HG02938 (cell line): Measurements from ENCODE around the gene LRP1B.

ENCODE experiments used
- ATAC-seq: cut with Tn5 transposase; IDR thresholded peaks from one replicate; pipeline ENCODE4 v1.9.1; 2021; ENCODE audit warnings: mild to moderate bottlenecking, moderate library complexity; ENCODE audit not compliant: unreplicated experiment

The LRP1B gene

DNA sequence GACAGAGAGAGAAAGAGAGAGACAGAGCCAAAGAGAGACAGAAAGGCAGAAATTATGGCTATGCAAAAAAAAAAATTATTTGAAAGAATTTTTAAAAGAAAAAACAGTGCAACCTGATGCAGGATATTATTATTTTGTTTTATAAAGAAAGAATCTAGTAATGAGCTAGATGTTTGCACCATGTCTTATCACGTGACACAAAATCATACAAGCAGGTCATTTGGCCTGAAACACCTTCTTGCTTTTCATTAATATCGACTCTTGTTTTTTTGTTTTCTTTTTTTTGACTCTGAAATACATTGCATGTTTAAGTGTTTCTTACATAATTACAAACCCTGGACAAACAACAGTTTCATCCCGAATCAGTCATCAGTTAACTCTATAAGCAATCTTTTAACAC, 606.0 kb downstream of the LRP1B start:
- no peak for ATAC-seq

DNA sequence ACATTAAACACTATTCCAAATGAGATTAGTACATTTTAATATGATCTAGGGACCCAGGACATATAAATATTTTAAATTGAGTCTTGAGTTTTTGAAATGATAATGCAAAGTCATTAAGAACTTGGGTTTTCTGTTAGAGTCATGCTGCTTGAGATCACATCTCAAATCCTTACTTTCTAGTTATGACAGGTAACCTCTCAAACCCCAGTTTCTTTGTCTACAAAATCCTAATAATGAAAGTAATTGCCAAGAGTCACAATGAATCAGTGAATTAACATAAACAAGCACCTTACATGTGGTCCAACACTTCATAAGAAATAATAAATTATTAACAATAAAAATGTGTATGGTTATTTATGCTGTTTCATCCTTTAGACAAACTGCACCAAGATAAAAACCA, 607.6 kb downstream of the LRP1B start:
- peak; percentile 70 for ATAC-seq

DNA sequence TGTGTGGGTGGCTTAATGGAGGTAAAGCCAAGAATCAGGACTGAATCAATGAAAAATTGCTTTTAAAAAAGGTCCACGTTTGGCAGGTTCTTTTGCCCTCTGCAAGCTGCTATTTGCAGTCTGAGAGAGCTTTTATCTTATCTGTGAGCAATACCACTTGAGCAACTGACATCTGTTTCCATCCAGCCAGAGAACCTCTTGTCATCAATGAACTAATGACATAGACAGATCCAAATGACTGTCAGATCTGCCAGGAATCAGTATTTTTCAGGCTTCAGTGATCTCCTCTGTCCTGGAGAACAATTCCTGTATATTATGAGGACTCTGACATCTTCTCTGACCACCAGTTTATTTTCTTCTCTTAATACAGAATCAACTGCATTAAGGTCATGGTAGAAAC, 608.1 kb downstream of the LRP1B start:
- no peak for ATAC-seq

DNA sequence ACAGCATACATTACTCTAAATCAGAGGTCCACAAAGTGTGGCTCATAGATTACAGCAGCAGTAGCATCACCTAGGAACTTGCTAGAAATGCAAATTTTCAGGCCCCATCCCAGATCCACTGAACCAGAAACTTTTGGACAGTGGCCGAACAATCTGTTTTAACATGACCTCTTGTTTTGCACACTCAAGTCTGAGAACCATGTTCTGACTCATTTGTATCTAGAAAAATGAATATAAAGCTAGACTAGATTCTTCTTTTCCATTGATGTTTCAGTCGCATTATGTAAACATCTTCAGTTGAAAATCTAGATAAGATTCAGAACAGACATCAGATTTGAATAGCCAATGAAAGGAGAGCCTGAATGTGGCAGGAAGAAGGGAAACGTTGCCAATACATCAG, 608.8 kb downstream of the LRP1B start:
- peak; percentile 41 for ATAC-seq

DNA sequence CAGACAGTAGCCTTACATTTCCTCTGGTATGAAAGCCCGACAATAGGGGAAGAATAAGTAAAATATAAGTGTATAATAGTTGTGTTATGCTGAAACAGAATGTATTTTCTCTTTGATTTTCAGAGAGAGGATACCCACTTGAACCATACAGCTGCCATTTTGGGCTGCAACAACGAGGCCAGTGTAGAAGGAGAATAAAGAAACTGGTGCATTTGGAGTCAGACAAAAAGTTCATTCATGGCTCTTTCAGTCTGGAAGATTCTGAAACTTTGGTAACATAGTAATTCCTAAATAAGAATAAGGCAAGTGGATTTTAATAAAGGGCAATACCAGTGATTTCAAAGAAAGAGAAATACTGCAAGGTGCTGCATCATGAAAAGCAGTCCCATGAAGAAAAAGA, 610.9 kb downstream of the LRP1B start:
- no peak for ATAC-seq

DNA sequence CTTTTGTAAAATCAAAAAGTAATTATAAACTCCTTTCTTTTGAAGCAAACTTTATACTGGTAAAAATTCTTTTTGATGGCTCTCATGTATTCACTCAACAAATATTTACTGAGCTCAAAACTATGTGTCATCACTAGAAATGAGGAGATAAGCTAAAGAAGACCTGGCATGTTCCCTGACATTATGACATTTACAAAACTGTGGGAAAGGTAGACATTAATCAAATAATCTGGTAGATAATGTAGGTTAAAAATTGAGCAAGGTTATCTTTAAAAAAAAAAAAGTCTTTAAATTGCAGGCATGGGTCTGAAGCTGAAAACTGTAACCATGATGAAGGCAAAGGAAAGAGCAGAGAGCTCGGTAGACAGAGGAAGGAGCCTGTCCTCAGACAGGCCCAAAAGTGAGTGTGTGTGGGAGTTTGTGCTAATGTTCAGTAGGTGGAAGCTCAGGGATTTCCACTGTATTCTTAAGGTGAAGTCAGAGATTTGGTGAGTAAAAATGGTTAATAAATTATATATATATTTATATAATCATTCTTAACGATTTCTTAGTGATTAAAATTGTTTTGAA, 612.9 kb downstream of the LRP1B start:
- no peak for ATAC-seq

DNA sequence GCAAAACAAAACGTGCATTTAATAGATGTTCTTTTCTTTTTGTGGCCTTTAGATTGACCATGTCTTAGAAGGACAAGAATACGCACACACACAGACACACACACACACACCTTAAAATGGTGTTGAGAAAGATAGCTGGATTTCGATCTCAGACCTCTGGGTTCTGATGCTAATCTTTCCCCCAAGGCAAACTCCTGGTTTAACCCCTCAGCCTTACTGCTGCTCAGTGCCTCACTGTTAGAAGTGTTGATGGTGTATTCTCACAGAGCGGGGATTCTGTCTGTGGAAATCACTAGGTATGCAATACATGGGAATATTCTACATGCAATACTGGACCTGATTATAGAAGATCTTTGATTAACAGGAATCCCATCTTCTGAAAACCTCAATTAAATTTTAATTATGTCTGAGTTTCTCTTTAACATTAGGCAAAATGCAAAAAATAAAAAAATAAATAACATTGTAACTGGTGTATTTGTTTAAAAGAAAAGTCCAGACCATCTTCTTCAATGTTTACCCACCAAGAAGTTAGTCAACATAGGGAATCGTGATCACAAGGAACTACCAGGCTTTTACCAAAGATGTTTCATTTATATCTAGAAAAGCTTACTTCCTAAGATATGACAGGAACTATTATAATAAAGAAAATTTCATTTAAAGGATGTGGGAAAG, 613.5 kb downstream of the LRP1B start:
- no peak for ATAC-seq

DNA sequence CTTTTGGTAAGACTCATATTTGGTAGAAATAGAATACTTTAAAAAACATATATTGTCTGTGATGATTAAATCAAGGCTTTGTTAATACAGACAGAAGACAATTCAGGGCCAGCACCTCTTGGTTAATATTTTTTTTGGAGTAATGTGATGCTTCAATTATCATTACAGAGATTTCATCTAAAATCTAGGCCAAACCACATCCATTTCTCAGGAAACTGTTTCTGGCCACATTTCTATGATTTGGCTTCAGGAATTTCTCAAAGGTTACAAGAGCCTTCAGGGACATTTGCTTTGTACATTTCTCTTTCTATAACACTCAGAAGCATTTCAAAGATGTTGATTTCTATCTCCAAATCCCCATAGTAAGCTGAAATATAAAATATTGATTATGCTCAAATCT, 614.9 kb downstream of the LRP1B start:
- no peak for ATAC-seq

DNA sequence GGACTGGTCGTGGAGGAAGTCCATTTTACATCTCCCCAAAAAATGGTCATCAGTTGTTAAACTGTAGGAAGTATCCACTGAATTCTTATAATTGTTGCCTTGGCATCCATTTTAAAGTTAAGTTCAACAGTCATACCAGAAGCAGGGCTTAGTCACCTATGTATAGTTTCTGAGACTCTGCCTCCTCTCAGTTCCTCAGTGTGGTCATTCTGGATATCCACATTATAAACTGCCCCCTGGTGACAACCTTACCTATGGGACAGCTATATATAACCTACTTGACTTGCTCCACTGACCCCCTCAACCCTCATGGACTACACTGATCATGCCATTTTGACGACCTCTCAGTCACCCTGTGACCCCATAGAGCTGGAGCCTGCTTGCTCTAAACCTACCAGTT, 617.0 kb downstream of the LRP1B start:
- ATAC-seq: peak; percentile 100

DNA sequence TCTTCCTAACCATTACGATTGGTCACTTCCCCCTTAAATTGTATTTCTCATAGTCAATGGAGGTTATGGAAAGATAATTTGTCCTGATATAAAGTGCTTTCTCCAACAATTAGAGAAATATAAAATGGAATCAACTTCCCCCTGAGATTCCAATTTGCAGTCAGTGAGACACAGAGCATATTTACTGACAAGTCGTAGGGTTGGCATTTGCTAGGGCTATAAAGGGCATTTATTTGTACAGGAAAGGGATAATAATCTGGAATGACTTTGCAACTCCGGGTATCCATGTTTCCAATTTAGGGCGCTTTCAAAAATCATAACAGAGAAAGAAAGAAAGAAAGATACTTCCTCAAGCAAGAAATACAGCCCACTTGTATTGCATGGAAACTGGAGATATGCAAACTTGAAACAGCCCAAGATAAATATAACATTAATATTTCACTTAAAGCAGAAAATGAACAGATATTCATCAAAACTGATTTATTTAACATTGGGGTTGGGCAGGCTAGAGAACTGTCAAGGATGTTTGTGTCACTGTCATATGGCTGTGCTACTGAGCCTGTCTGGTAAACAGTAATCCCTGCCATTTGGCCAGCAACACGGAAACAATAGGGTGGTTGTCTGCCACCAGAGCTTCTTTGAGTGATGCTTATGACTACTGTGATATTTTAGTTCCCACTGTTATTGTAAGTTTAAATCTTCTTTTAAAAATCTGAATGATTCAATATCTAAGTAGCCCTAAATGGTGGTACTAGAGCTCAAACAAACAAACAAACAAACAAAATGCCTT, 621.8 kb downstream of the LRP1B start:
- no peak for ATAC-seq

DNA sequence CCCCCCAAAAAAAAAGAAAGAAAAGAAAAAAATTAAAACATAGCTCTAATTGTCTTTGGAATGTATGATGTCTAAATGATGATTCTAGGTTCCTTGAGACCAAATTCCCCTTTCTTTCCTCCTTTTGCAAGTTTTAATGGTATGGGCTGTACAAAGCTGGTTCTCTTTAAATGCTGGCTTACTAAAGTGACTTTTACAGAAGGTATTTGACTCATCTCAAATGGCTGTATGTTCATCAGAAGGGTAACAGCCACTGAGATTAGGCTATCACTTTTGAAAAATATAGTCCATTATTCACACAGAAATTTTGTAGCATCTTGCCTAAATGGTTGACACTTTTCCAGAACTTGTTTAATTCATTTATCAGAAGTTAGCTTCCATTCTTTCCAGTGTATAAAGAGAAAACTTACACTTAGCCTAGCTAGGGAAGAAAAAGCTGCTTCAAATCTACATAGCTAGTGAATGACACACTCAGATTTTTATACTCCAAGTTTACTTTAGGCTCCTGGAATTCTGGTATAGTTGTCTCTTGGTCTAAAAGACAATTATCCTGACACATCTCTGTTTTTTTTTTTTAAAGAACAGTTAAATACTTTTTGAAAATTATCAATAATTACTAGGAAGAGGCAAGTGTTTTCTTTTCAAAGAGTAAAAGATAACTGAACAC, 622.6 kb downstream of the LRP1B start:
- no peak for ATAC-seq

DNA sequence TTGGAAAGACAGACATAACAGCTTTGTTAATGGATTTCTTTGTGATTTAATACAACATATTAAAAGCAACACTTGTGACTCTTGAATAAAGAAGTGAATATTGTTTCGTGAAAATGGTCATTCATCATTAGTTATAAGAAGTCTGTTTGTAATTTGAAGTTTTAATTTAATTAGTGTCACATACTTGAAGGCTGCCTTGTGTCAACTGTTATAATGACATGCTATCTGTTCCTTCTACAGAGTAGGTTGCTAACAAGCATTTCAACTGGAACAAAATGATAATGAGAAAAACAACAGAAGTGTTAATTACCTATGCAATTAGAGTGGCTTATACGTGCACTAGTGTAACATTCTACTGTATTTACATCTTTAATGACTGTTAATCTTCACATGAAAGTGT, 624.7 kb downstream of the LRP1B start:
- no peak for ATAC-seq

DNA sequence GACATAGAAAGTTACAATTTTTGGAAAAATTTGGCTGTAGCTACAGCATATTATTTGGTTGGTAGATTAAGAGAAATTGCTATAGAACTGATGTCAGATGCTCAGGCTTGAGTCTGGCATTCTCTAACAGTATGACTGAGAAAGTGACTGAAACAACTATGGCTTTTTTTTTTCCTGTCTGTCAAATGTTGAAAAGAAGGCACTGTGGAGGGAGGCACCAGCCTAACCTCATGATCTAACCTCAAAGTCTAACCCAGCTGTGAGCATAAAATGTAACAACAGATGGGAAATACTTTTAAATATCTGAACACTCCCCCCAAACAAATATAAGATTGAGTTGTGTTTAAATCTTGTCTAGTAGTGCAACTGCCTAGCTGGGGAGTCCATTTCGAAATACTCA, 629.1 kb downstream of the LRP1B start:
- ATAC-seq: no peak

DNA sequence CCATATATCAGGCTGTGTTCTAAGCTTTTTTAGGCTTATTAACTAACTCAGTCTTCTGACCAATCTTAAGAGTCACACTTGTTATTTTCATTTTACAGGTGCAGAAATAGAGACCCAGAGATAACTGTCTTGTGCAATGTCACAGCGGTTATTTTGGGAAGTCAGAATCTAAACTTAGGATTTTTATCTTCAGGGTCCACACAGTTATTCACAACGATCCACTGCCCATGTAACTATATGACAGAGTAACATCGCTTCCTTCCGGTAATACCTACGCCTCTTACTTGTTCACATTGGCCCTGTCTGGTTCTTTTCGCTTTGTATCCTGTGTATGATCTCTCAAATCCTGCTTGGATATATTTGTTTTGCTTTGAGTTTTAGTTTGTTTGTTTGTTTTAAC, 631.7 kb downstream of the LRP1B start:
- ATAC-seq: no peak

DNA sequence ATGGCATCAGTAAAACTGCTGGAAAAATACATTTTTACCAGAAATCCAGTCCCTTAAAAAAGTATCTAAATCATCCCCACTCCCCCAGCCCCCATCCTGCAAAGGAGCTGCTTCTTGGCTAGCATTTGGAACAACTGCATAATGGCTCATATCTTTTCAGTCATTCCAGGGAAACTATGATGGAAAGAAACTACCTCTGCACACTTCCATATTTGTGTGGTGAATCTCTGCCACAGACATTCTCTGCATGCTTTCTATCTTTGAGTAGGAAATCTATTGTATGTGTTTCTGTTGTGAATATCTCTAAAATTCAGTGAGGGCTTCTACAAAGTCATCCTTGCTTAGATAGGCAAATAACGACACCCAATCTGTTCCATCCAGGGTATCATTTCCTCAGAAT, 632.3 kb downstream of the LRP1B start:
- no peak for ATAC-seq

DNA sequence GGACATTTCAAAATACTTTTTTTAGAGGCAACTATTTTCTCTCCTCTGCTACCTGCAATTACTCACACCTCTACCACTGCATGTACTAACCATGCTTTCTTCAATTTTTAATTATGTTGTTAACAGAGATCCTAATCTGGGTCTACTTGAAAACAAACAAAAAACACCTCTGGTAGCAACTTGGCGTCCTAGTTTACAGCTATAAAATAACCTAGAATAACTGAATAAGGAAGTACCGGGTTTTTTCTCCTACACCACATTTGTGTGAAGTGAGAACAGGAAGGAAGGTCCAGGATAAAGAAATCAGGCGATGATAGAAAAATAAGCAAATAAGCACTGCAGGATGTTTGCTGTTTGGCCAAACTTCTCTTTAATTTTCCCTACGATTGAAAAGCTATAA, 633.5 kb downstream of the LRP1B start:
- no peak for ATAC-seq

DNA sequence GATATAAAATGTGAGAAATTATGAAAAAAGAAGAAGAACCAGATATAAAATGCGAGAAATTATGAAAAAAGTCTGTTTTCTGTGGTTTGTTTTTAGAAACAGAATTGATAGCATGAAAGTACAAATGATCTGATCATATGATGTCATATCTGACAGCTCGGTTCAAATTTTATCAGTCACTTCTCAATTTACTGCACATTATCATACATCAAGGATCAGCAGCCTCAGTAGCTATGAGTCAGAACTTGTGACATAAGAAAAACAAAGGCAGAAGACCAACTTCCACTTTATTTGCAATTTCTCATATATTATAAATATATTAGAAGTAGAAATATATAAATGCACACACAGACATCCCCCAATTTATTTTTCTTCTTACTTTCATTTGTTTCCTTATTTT, 634.0 kb downstream of the LRP1B start:
- no peak for ATAC-seq

DNA sequence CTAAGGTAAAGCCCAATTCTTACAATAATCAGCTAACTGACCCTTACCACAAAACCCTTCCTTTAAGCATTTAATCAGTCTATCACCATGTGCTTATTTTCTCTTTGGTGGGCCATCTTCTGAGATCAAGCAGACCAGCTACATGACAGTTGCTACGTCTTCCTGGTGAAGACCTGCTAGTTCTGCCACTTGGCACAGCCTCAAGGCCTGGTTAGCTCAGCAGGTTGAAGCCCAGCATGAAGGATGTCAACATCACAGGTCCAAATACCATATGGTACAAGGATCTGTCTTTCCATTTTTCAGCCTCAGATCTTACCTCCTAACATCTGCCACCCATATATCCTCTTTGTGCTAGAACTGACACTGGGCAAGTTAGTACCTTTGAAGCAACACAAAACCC, 636.9 kb downstream of the LRP1B start:
- no peak for ATAC-seq

DNA sequence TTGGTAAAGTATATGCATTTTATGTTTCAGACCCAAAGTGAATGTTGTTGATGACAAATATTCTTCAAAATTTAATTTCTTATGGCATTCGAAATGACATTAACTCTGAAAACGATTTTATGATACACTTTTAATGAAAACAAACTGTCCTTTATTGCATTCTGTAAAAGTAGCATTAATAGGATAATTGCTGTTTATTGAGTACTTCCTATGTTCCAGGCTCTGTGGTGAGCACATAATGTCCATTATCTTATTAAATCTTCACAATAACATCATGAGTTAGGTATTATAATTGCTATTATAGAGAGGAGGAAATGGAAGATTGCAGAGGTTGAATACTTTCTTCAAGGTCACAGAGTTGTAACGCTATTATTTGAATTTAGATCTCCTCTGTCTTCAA, 638.0 kb downstream of the LRP1B start:
- ATAC-seq: no peak

DNA sequence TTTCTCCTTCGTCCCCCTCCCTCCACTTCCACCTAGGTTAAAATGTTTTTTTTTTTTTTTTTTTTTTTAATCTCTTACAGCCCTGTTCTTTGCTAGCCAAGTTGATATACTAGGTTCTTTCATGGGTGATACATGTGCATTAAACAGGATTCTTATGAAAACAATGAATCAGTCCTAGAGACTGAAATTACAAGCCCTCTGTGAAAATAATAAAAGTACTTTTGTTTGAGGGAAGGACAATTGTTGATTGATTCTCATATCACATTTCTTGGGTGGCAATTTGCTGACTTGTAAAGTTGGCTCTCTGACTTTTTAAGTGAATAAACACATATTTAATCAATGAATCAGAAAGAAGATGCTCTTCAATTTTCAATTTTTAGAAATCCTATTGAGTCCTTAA, 639.9 kb downstream of the LRP1B start:
- no peak for ATAC-seq

DNA sequence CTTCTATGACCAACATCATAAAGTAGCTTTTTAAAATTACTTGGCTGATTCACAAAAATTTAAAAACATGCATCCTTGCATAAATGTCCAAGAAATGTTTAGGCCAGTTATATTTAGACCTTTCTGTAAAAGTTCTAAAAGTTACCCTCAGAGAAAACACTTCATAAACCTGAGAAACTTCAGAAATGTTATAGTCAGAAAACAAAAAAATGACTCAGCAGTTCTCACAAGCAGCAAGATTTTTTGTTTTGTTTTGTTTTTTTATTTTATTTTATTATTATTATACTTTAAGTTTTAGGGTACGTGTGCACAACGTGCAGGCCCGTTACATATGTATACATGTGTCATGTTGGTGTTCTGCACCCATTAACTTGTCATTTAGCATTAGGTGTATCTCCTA, 648.1 kb downstream of the LRP1B start:
- ATAC-seq: no peak

DNA sequence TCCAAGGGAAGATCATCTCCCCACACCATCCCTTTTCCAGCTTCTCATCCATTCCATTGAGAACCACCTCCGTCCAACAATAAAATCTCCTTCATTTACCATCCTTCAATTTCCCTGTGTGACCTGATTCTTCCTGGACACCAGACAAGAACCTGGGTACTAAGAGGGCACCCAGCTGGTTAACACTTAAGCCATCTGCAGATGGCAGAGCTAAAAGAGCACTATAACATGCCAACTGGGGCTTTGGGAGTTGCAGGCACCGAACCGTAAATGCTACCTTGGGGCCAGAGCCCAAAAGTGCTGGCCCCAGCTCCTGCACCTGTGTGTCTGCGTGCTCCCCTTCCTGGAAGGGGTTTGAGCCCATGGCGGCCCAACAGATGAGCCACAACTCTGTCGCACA, 655.0 kb downstream of the LRP1B start:
- no peak for ATAC-seq
